22Rv1 (cell line): ENCODE data around the gene LGALS7.

ENCODE experiments used
- CTCF ChIP-seq: fragments of 450-650 bp; IDR thresholded peaks from 2 replicates; pipeline ENCODE4 v1.5.1; 2017; ENCODE audit warnings: mild to moderate bottlenecking
- ZFX ChIP-seq: fragments of 450-650 bp; IDR thresholded peaks from 2 replicates; pipeline ENCODE4 v1.6.1; 2017; ENCODE audit warnings: antibody characterized with exemption, borderline replicate concordance

GRCh38 chr19:38721979-38722773 lies 51.1 kb downstream of the LGALS7 start:
- TF ChIP-seq CTCF (no peak), ZFX (no peak)
